Suprapubic skin (tissue), 4 donors: Measurements from ENCODE around the gene IFITM1. TPM values are rescaled to one million over a fixed set of nuclear protein-coding genes. Genes with fewer than 3 reads are reported as not detected.

Experiments used
- DNase-seq, 2 donors: peaks; one replicate each; pipeline ENCODE4 v3.0.0-alpha.2; 2019; ENCODE audit warnings: low spot score in 2 of 2
- H3K27ac ChIP-seq: fragments of 200-600 bp; sonication (generic); one replicate; pipeline ENCODE4 v1.5.1; 2019
- H3K27me3 ChIP-seq: fragments of 200-600 bp; sonication (generic); one replicate; pipeline ENCODE4 v1.5.1; 2019
- H3K36me3 ChIP-seq: fragments of 200-600 bp; sonication (generic); one replicate; pipeline ENCODE4 v1.5.1; 2019
- H3K4me1 ChIP-seq: fragments of 200-600 bp; sonication (generic); one replicate; pipeline ENCODE4 v1.5.1; 2019
- H3K4me3 ChIP-seq: fragments of 200-600 bp; sonication (generic); one replicate; pipeline ENCODE4 v1.5.1; 2019; ENCODE audit warnings: mild to moderate bottlenecking
- H3K9me3 ChIP-seq: fragments of 200-600 bp; sonication (generic); one replicate; pipeline ENCODE4 v1.5.1; 2019
- CTCF ChIP-seq, 2 donors: fragments of 200-600 bp in 1 of 2; fragments of 450-650 bp in 1 of 2; sonication (generic) in 1 of 2; IDR thresholded peaks; one replicate each; pipeline ENCODE4 v1.5.1; 2016 to 2019; ENCODE audit warnings: antibody characterized with exemption in 2 of 2, mild to moderate bottlenecking in 1 of 2, moderate library complexity in 1 of 2
- EP300 ChIP-seq: sonication (generic); formaldehyde crosslinking; IDR thresholded peaks from one replicate; pipeline ENCODE4 v1.6.1; 2017; ENCODE audit warnings: antibody characterized with exemption
- POLR2A ChIP-seq, 2 donors: fragments of 450-650 bp; IDR thresholded peaks; one replicate each; pipeline ENCODE4 v1.6.1; 2017; ENCODE audit warnings: antibody characterized with exemption in 2 of 2, mild to moderate bottlenecking in 2 of 2, moderate library complexity in 2 of 2
- POLR2AphosphoS5 ChIP-seq, 3 donors: sonication (generic); formaldehyde crosslinking; IDR thresholded peaks; one replicate each; pipeline ENCODE4 v1.6.1; 2017; ENCODE audit warnings: antibody characterized with exemption in 3 of 3
- WGBS: methylation state at CpG from one replicate; pipeline ENCODE4 v1.1.5; 2018; 5-methylcytosine and 5-hydroxymethylcytosine counted together
- total RNA-seq, 4 donors: library from RNA; depleted of rRNA; stranded (reverse); fragments of >200 nt; gene quantifications; one replicate each; pipeline ENCODE4 v1.1.0, GENCODE V29; 2016

Gene IFITM1
- total RNA-seq, 4 donors from 2014 or later: 50.7 to 128 (median 67.6) TPM

- Histone ChIP-seq H3K4me1 (peaks cover 16% of the 10 kb centered on the region), H3K36me3 (no peaks in the 10 kb centered on the region), H3K27me3 (no peaks in the 10 kb centered on the region), H3K4me3 (no peak overlapping the region), H3K9me3 (no peaks in the 10 kb centered on the region), H3K27ac (peak overlapping the region; percentile 75)
- TF ChIP-seq CTCF (IDR thresholded peaks at IDR 0.05): no peak
- TF ChIP-seq POLR2A (IDR thresholded peaks at IDR 0.05): no peak
- no peak for TF ChIP-seq POLR2AphosphoS5 (IDR thresholded peaks at IDR 0.05)
- TF ChIP-seq EP300: no peak
- WGBS: 86% methylated on average over 4 of the region's 4 CpGs
- DNase-seq: no peak
Measured at GRCh38 chr11:336659-337198, 22.9 kb downstream of the IFITM1 start.

DNA sequence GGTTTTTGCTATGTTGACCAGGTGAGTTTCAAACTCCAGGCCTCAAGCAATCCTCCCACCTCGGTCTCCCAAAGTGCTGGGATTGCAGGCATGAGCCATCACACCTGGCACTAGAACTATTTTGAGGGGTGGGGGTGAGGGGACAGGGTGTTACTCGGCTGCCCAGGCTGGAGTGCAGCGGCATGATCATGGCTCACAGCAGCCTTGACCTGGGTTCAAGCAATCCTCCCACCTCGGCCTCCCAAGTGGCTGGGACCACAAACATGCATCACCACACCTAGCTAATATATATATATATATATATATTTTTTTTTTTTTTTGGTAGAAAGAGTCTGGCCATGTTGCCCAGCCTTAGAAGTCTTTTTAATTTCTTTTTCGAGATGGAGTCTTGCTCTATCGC lies 23.9 kb downstream of the IFITM1 start:
- no peaks in the 10 kb centered on the region for H3K27me3 ChIP-seq
- no peak overlapping the region for H3K27ac ChIP-seq
- no peaks in the 10 kb centered on the region for H3K9me3 ChIP-seq
- TF ChIP-seq POLR2A (IDR thresholded peaks at IDR 0.05) (no peak), EP300 (no peak), POLR2AphosphoS5 (IDR thresholded peaks at IDR 0.05) (no peak)
- WGBS: 93% methylated on average over 6 of the region's 6 CpGs
- peaks cover 19% of the 10 kb centered on the region for H3K4me1 ChIP-seq
- no peak for DNase-seq
- H3K36me3 ChIP-seq: no peaks in the 10 kb centered on the region
- H3K4me3 ChIP-seq: no peak overlapping the region

DNA sequence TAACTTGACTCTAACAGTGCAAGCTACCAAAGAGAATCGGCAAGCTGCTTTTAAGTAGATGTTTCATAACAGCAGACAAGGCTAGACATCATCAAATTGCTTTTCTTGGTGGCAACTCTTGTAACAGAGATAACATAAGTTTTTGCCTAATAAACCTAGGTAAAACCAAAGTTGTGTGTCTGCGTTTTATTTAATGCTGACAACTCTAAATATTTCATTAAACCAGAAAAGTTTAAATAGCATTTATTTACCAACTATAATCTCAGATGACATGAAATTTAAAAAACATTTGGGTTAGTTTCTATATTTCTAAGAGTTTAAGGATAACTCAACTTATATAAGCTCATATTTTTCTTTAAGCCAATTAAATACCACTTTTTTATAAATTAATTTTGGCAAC lies 26.1 kb downstream of the IFITM1 start:
- no peak overlapping the region for H3K4me3 ChIP-seq
- peaks cover 16% of the 10 kb centered on the region for H3K4me1 ChIP-seq
- H3K27me3 ChIP-seq: no peaks in the 10 kb centered on the region
- TF ChIP-seq EP300: no peak
- TF ChIP-seq CTCF (IDR thresholded peaks at IDR 0.05): no peak
- no peak for TF ChIP-seq POLR2AphosphoS5 (IDR thresholded peaks at IDR 0.05)
- TF ChIP-seq POLR2A (IDR thresholded peaks at IDR 0.05): no peak
- no peak overlapping the region for H3K27ac ChIP-seq
- H3K9me3 ChIP-seq: no peaks in the 10 kb centered on the region
- no peak for DNase-seq
- 96% methylated on average over 2 of the region's 2 CpGs for WGBS
- H3K36me3 ChIP-seq: no peaks in the 10 kb centered on the region

DNA sequence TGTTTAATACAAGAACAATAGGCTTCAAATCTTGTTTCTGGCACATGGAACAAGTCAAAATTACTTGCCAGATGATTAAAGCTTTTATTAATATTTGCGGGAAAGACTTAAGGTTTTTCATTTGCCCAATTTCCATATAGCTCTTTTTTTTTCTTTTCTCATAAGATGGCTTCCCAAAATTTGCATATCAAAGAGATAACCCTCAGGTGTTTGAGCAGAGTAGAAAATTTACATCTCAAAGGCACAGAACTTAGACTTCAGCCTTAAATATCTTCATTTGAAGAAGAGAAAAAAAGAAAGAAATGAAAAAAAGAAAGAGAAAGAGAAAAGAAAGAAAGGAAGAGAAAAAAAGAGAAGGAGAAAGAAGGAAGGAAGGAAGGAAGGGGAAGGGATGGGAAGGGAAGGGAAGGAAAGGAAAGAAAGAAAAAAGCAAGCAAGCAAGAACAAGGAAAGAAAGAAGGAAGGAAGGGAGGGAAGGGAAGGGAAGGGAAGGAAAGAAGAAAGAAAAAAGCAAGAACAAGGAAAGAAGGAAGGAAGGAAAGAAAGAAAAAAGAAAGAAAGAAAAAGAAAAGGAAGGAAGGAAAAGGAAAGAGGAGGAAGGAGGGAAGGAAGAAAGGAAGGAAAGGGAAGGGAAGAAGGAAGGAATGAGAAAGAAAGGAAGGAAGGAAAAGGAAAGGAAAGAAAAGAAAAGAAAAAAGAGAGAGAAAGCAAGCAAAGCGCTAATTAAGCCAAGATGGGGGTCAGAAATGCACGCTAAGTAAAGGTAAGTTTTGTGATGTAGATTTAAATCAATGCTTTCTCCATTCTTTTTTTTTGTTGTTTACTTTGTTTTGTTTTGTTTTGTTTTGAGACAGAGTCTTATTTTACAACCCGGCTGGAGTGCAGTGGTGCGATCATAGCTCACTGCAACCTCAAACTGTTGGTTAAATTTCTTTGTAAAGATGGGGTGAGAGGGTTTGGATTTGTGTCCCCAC lies 27.0 kb downstream of the IFITM1 start:
- H3K9me3 ChIP-seq: no peaks in the 10 kb centered on the region
- H3K27ac ChIP-seq: no peak overlapping the region
- H3K36me3 ChIP-seq: no peaks in the 10 kb centered on the region
- no peaks in the 10 kb centered on the region for H3K27me3 ChIP-seq
- no peak for TF ChIP-seq CTCF (IDR thresholded peaks at IDR 0.05)
- TF ChIP-seq POLR2AphosphoS5 (IDR thresholded peaks at IDR 0.05): no peak
- TF ChIP-seq POLR2A (IDR thresholded peaks at IDR 0.05): no peak
- no peak for TF ChIP-seq EP300
- H3K4me1 ChIP-seq: peaks cover 9% of the 10 kb centered on the region
- WGBS: 81% methylated on average over 4 of the region's 5 CpGs
- no peak for DNase-seq
- no peak overlapping the region for H3K4me3 ChIP-seq

- no peak overlapping the region for H3K4me3 ChIP-seq
- peak overlapping the region; percentile 38 for H3K27ac ChIP-seq
- TF ChIP-seq POLR2A (IDR thresholded peaks at IDR 0.05): no peak
- TF ChIP-seq EP300: no peak
- TF ChIP-seq POLR2AphosphoS5 (IDR thresholded peaks at IDR 0.05): no peak
- TF ChIP-seq CTCF (IDR thresholded peaks at IDR 0.05): no peak
- H3K36me3 ChIP-seq: no peaks in the 10 kb centered on the region
- peaks cover 8% of the 10 kb centered on the region for H3K4me1 ChIP-seq
- H3K27me3 ChIP-seq: no peaks in the 10 kb centered on the region
- no peaks in the 10 kb centered on the region for H3K9me3 ChIP-seq
- DNase-seq: no peak
- 32% methylated on average over 3 of the region's 3 CpGs for WGBS
Measured at GRCh38 chr11:342328-342727, 28.5 kb downstream of the IFITM1 start.
